Glutamatergic neuron (in vitro differentiated cells): ENCODE data around the gene HHIPL1. TPM values are rescaled to one million over a fixed set of nuclear protein-coding genes. Genes with fewer than 3 reads are reported as not detected.
A peak's percentile ranks its signal among the peaks of the same experiment; 100 is the strongest.

Source experiments
- DNase-seq: peaks from one replicate; pipeline ENCODE4 v3.0.0; 2022
- H3K27ac Mint-ChIP-seq: one replicate; pipeline ENCODE4 v1.8.0; 2020; ENCODE audit warnings: mild to moderate bottlenecking, mixed read lengths, inconsistent platforms; ENCODE audit not compliant: unreplicated experiment
- H3K27me3 Mint-ChIP-seq: one replicate; pipeline ENCODE4 v1.8.0; 2020; ENCODE audit warnings: mild to moderate bottlenecking, moderate library complexity, mixed read lengths, inconsistent platforms; ENCODE audit not compliant: unreplicated experiment
- H3K36me3 Mint-ChIP-seq: one replicate; pipeline ENCODE4 v1.8.0; 2020; ENCODE audit warnings: mild to moderate bottlenecking, mixed read lengths, inconsistent platforms; ENCODE audit not compliant: unreplicated experiment
- H3K4me1 Mint-ChIP-seq: one replicate; pipeline ENCODE4 v1.8.0; 2020; ENCODE audit warnings: mild to moderate bottlenecking, low read depth, mixed read lengths, inconsistent platforms; ENCODE audit not compliant: unreplicated experiment
- H3K4me3 Mint-ChIP-seq: one replicate; pipeline ENCODE4 v1.8.0; 2020; ENCODE audit warnings: mild to moderate bottlenecking, mixed read lengths, inconsistent platforms; ENCODE audit not compliant: unreplicated experiment
- H3K9me3 Mint-ChIP-seq: one replicate; pipeline ENCODE4 v1.8.0; 2020; ENCODE audit warnings: mild to moderate bottlenecking, moderate library complexity, mixed read lengths, inconsistent platforms; ENCODE audit not compliant: unreplicated experiment
- CTCF ChIP-seq: fragments of 200-600 bp; sonication (generic); IDR thresholded peaks from one replicate; pipeline ENCODE4 v1.5.0; 2021; ENCODE audit not compliant: partially characterized antibody, unreplicated experiment
- total RNA-seq: library from RNA; stranded (reverse); fragmentation: NEBNext Ultra II Directional; extraction: Animal tissue kit (Norgen Biotek cat#: 25700); gene quantifications from one replicate; pipeline ENCODE4 v1.2.1, GENCODE V29; 2021; ENCODE audit not compliant: unreplicated experiment

The HHIPL1 gene
- total RNA-seq, 1 donor from 2014 or later = 0.47 TPM

- Mint-ChIP-seq H3K4me3 (no peak overlapping the region), H3K27me3 (peaks cover 1% of the 10 kb centered on the region), H3K4me1 (peaks cover 10% of the 10 kb centered on the region), H3K27ac (peak overlapping the region; percentile 59), H3K36me3 (no peaks in the 10 kb centered on the region), H3K9me3 (peaks cover 6% of the 10 kb centered on the region)
- TF ChIP-seq CTCF = no peak
- DNase-seq = no peak
Measured at GRCh38 chr14:99721792-99722516, 77.0 kb downstream of the HHIPL1 start.

GRCh38 chr14:99722741-99723140 is 77.8 kb downstream of the HHIPL1 start:
- no peak for DNase-seq
- Mint-ChIP-seq H3K4me1 (peaks cover 10% of the 10 kb centered on the region), H3K27me3 (no peaks in the 10 kb centered on the region), H3K36me3 (no peaks in the 10 kb centered on the region), H3K27ac (no peak overlapping the region), H3K4me3 (no peak overlapping the region), H3K9me3 (peaks cover 6% of the 10 kb centered on the region)
- no peak for TF ChIP-seq CTCF

GRCh38 chr14:99724196-99724891 is 79.4 kb downstream of the HHIPL1 start:
- no peak for DNase-seq
- Mint-ChIP-seq H3K27ac (no peak overlapping the region), H3K4me3 (no peak overlapping the region), H3K27me3 (no peaks in the 10 kb centered on the region), H3K4me1 (peaks cover 4% of the 10 kb centered on the region), H3K9me3 (peaks cover 6% of the 10 kb centered on the region), H3K36me3 (no peaks in the 10 kb centered on the region)
- no peak for TF ChIP-seq CTCF

- H3K4me1 Mint-ChIP-seq = peaks cover 4% of the 10 kb centered on the region
- H3K36me3 Mint-ChIP-seq = no peaks in the 10 kb centered on the region
- no peak for TF ChIP-seq CTCF
- H3K4me3 Mint-ChIP-seq = no peak overlapping the region
- H3K27me3 Mint-ChIP-seq = no peaks in the 10 kb centered on the region
- no peak for DNase-seq
- H3K9me3 Mint-ChIP-seq = peaks cover 5% of the 10 kb centered on the region
- no peak overlapping the region for H3K27ac Mint-ChIP-seq
Measured at GRCh38 chr14:99724939-99725773, 80.2 kb downstream of the HHIPL1 start.
